Measurements from ENCODE around the gene ARR3.

- TF ChIP-seq RAD21 (IDR thresholded peaks at IDR 0.05; ENCODE audit: low read depth) (no peak), TCF12 (IDR thresholded peaks at IDR 0.05; ENCODE audit: low read depth) (no peak), CREB1 (IDR thresholded peaks at IDR 0.05; ENCODE audit: low read depth) (no peak)
Observed at GRCh38 chrX:70257423-70258288, 10.5 kb upstream of the ARR3 start.

All from Ishikawa (cell line).